ENCODE results near the gene NPDC1. TPM values are rescaled to one million over a fixed set of nuclear protein-coding genes. Genes with fewer than 3 reads are reported as not detected.
A peak's percentile ranks its signal among the peaks of the same experiment; 100 is the strongest.

Gene NPDC1
- total RNA-seq, 4 donors from 2014 or later = 58.0 to 972 (median 274) TPM

- H3K4me3 ChIP-seq = peak within 1 kb of the TSS; percentile 43 to 74 (median 58)
- in situ Hi-C loops (cut with MboI; ENCODE audit: low pct_ligation_motif_present in 1 of 4, low pct_unique_long_range_greater_than_20kb in 1 of 4, low sequenced_read_pairs in 3 of 4) = no loop called here
- H3K9me3 ChIP-seq = no peaks in the 10 kb centered on the region
- WGBS, 2 donors (ENCODE audit: low coverage in 1 of 2) = 2% methylated on average over 30 of the region's 87 CpGs; no CpG with 5 or more reads in 1 of the 2 donors
- intact Hi-C loops (cut with DNase I; ENCODE audit: low total_unique reads) = no loop called here
- DNase-seq = peak; percentile 81
- peak within 1 kb of the TSS; percentile 63 to 73 (median 66) for H3K27ac ChIP-seq
- peaks cover 23% of the 10 kb centered on the region for H3K27me3 ChIP-seq
- peaks cover 16 to 32% (median 24%) of the 10 kb centered on the region in 4 donors for H3K4me1 ChIP-seq
- TF ChIP-seq POLR2A (IDR thresholded peaks at IDR 0.05) (no peak), EP300 (IDR thresholded peaks at IDR 0.05; ENCODE audit: low read depth) (no peak), POLR2AphosphoS5 (IDR thresholded peaks at IDR 0.05) (peak; percentile 25 to 64 (median 58)), CTCF (IDR thresholded peaks at IDR 0.05) (no peak)
- no peaks in the 10 kb centered on the region for H3K36me3 ChIP-seq
Observed at GRCh38 chr9:137077010-137077747, 31.2 kb upstream of the NPDC1 start, which contains the start of gene UAP1L1. UAP1L1 (plus strand) TSS chr9:137077517; CDS start chr9:137077533, 16 bp downstream.

DNA sequence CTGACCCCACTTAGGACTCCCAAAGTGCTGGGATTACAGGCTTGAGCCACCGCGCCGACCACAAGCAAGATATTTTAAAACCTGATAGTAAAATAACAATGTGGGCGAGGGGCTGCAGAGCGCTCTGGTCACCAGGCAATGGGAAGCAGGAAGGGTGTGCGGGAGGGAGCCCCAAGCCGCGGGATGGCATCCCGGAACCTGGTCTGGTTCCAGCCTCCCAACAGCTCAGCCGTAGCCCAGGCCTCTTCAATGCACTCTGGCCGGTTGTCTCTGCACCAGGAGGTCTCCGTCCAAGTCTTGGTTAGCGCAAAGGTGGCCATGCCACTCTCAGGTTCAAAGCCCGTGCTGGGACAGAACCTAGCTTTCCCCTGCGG is 30.6 kb upstream of the NPDC1 start:
- in situ Hi-C loops (cut with MboI; ENCODE audit: low pct_ligation_motif_present in 1 of 4, low pct_unique_long_range_greater_than_20kb in 1 of 4, low sequenced_read_pairs in 3 of 4) (no loop called here), intact Hi-C loops (cut with DNase I; ENCODE audit: low total_unique reads) (no loop called here)
- no peaks in the 10 kb centered on the region for H3K9me3 ChIP-seq
- H3K36me3 ChIP-seq = no peaks in the 10 kb centered on the region
- no peak for DNase-seq
- H3K4me1 ChIP-seq = peaks cover 16 to 32% (median 24%) of the 10 kb centered on the region in 4 donors
- H3K27me3 ChIP-seq = peaks cover 23% of the 10 kb centered on the region
- peak overlapping the region; percentile 63 to 73 (median 66) for H3K27ac ChIP-seq
- H3K4me3 ChIP-seq = peak overlapping the region in 3 of 4 donors; percentile 43 to 71 (median 45)
- 58% methylated on average over 15 of the region's 15 CpGs; no CpG with 5 or more reads in 1 of the 2 donors for WGBS, 2 donors (ENCODE audit: low coverage in 1 of 2)
- no peak for TF ChIP-seq CTCF (IDR thresholded peaks at IDR 0.05)
- no peak for TF ChIP-seq EP300 (IDR thresholded peaks at IDR 0.05; ENCODE audit: low read depth)
- no peak for TF ChIP-seq POLR2A (IDR thresholded peaks at IDR 0.05)
- TF ChIP-seq POLR2AphosphoS5 (IDR thresholded peaks at IDR 0.05) = no peak

GRCh38 chr9:137075275-137075775 is 29.3 kb upstream of the NPDC1 start:
- no peak for DNase-seq
- peaks cover 20 to 40% (median 30%) of the 10 kb centered on the region in 4 donors for H3K4me1 ChIP-seq
- no peak overlapping the region for H3K27ac ChIP-seq
- no peak for TF ChIP-seq POLR2AphosphoS5 (IDR thresholded peaks at IDR 0.05)
- no peak for TF ChIP-seq EP300 (IDR thresholded peaks at IDR 0.05; ENCODE audit: low read depth)
- TF ChIP-seq POLR2A (IDR thresholded peaks at IDR 0.05) = no peak
- no peak for TF ChIP-seq CTCF (IDR thresholded peaks at IDR 0.05)
- H3K36me3 ChIP-seq = no peaks in the 10 kb centered on the region
- 81 to 89% methylated on average over 7 to 12 of the region's 12 CpGs for WGBS, 2 donors (ENCODE audit: low coverage in 1 of 2)
- no peaks in the 10 kb centered on the region for H3K9me3 ChIP-seq
- H3K4me3 ChIP-seq = no peak overlapping the region
- intact Hi-C loops (cut with DNase I; ENCODE audit: low total_unique reads) = no loop called here
- peaks cover 23% of the 10 kb centered on the region for H3K27me3 ChIP-seq
- in situ Hi-C loops (cut with MboI; ENCODE audit: low pct_ligation_motif_present in 1 of 4, low pct_unique_long_range_greater_than_20kb in 1 of 4, low sequenced_read_pairs in 3 of 4) = no loop called here

DNA sequence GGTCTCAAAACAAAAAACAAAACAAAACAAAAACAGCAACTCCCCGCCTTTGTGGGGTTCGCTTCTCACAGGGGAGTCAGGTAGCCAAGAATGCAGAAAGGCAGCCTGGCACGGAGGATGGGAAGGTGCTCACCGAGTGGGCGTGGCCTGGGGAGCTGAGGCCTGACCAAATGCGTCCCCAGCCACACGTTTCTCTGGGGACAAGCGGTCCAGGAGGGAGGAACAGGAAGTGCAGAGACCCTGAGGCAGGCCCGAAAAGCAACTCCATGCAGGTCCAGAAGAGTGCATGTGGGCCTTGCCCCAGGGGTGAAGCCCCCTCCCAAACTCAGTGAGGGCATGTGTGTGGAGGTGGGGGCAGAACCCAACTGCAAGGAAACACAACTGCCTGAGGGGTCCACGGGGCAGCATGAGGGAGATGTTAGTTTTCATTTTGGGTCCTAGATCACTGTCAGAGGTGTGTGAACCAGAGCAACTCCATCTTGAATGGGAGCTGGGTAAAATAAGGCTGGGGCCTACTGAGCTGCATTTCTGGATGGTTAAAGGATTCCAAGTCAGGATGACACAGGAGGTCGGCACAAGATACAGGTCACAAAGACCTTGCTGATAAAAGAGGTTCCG is 28.8 kb upstream of the NPDC1 start:
- H3K4me3 ChIP-seq = no peak overlapping the region
- intact Hi-C loops (cut with DNase I; ENCODE audit: low total_unique reads) = no loop called here
- no peaks in the 10 kb centered on the region for H3K36me3 ChIP-seq
- H3K4me1 ChIP-seq = peaks cover 20 to 41% (median 30%) of the 10 kb centered on the region in 4 donors
- H3K27ac ChIP-seq = no peak overlapping the region
- H3K27me3 ChIP-seq = peaks cover 25% of the 10 kb centered on the region
- WGBS, 2 donors (ENCODE audit: low coverage in 1 of 2) = 83 to 86% methylated on average over 2 to 12 of the region's 12 CpGs
- DNase-seq = no peak
- in situ Hi-C loops (cut with MboI; ENCODE audit: low pct_ligation_motif_present in 1 of 4, low pct_unique_long_range_greater_than_20kb in 1 of 4, low sequenced_read_pairs in 3 of 4) = no loop called here
- TF ChIP-seq POLR2A (IDR thresholded peaks at IDR 0.05) = no peak
- TF ChIP-seq CTCF (IDR thresholded peaks at IDR 0.05) = no peak
- no peak for TF ChIP-seq EP300 (IDR thresholded peaks at IDR 0.05; ENCODE audit: low read depth)
- TF ChIP-seq POLR2AphosphoS5 (IDR thresholded peaks at IDR 0.05) = no peak
- no peaks in the 10 kb centered on the region for H3K9me3 ChIP-seq
